Cardiac muscle cell (in vitro differentiated cells and primary cell): ENCODE results near the gene FOXB1. TPM values are rescaled to one million over a fixed set of nuclear protein-coding genes. Genes with fewer than 3 reads are reported as not detected.

Experiments
- DNase-seq, 2 donors: peaks; one replicate each; pipeline versions ENCODE4 v3.0.0 to v3.0.0-alpha.2; 2010 to 2017; ENCODE audit warnings: low read depth in 1 of 2, low spot score in 1 of 2
- H3K27ac ChIP-seq: fragments of 200-600 bp; sonication (generic); 2 replicates; pipeline ENCODE4 v1.5.1; 2016
- H3K27me3 ChIP-seq: fragments of 200-600 bp; sonication (generic); 2 replicates; pipeline ENCODE4 v1.6.0; 2016; ENCODE audit warnings: control low read depth
- H3K36me3 ChIP-seq: fragments of 200-600 bp; sonication (generic); 2 replicates; pipeline ENCODE4 v1.5.1; 2016; ENCODE audit warnings: control low read depth
- H3K4me1 ChIP-seq: fragments of 200-600 bp; sonication (generic); 2 replicates; pipeline ENCODE4 v1.8.1; 2017; ENCODE audit warnings: low read depth, mild to moderate bottlenecking, mixed run types
- H3K4me3 ChIP-seq: fragments of 200-600 bp; sonication (generic); 2 replicates; pipeline ENCODE4 v1.5.1; 2016; ENCODE audit warnings: mild to moderate bottlenecking
- H3K9me3 ChIP-seq: fragments of 200-600 bp; sonication (generic); 2 replicates; pipeline ENCODE4 v1.5.1; 2017; ENCODE audit warnings: low read depth, mild to moderate bottlenecking, control low read depth
- polyA plus RNA-seq: library from polyadenylated mRNA; unstranded; fragments of >200 nt; fragmentation: Nextera tagmentation; extraction: Ambion mirVana; gene quantifications from 2 replicates; pipeline ENCODE4 v1.2.1, GENCODE V29; 2016
- total RNA-seq: library from RNA; depleted of rRNA; stranded (reverse); fragments of >200 nt; gene quantifications from 2 replicates; pipeline ENCODE4 v1.2.3, GENCODE V29; 2016
- TF ChIP-seq, protein P1 (sequence below): IDR thresholded peaks from 2 replicates; pipeline ENCODE4 v1.5.1; 2012; ENCODE audit warnings: low read depth, mild to moderate bottlenecking, low read length

Gene FOXB1
- total and polyA plus RNA-seq, 2 experiments from 2014 or later = not detected

DNA sequence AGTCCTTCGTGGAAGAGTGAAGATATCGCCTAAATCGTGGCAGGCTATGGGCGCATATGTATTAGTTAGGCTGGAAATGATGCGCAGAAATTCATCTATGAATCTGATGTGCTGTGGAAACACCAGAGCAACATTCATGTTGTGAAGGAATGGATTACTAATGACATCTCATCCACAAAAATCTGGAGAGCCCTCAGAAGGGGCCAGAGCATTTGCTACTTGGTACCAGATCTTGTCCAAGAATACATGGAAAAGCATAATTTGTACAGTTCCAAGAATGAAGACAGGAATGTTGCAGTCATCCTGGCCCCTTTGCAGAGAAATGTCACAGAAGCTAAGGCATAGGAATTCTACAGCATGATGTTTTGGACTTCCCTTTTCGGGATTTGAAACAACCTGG lies 38.4 kb upstream of the FOXB1 start:
- no peak for DNase-seq
- Histone ChIP-seq H3K27me3 (no peaks in the 10 kb centered on the region), H3K36me3 (no peaks in the 10 kb centered on the region), H3K4me3 (no peak overlapping the region), H3K9me3 (no peaks in the 10 kb centered on the region), H3K27ac (no peak overlapping the region), H3K4me1 (no peaks in the 10 kb centered on the region)
- TF ChIP-seq, protein P1, sequence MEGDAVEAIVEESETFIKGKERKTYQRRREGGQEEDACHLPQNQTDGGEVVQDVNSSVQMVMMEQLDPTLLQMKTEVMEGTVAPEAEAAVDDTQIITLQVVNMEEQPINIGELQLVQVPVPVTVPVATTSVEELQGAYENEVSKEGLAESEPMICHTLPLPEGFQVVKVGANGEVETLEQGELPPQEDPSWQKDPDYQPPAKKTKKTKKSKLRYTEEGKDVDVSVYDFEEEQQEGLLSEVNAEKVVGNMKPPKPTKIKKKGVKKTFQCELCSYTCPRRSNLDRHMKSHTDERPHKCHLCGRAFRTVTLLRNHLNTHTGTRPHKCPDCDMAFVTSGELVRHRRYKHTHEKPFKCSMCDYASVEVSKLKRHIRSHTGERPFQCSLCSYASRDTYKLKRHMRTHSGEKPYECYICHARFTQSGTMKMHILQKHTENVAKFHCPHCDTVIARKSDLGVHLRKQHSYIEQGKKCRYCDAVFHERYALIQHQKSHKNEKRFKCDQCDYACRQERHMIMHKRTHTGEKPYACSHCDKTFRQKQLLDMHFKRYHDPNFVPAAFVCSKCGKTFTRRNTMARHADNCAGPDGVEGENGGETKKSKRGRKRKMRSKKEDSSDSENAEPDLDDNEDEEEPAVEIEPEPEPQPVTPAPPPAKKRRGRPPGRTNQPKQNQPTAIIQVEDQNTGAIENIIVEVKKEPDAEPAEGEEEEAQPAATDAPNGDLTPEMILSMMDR = no peak

DNA sequence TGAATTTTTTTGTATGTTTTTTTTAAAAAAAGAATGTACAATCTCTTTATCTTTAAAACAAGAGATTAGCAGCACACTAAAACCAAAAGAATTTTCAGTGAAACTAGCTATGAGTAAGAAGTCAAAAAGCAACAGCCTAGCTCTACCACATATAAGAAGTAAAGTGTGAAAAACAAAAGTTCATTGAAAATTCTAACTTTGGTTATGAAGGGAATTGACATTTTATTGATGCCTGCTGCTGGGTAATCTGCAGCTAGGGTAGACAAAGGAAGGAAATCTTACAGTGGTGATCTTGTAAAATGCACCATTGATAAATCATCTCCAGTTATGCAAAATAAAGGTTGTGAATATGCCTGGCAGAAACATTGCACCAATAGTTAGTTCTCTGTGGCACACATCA lies 37.8 kb upstream of the FOXB1 start:
- Histone ChIP-seq H3K36me3 (no peaks in the 10 kb centered on the region), H3K27ac (no peak overlapping the region), H3K9me3 (no peaks in the 10 kb centered on the region), H3K4me3 (no peak overlapping the region), H3K27me3 (no peaks in the 10 kb centered on the region), H3K4me1 (no peaks in the 10 kb centered on the region)
- TF ChIP-seq, protein P1 = no peak
- no peak for DNase-seq

DNA sequence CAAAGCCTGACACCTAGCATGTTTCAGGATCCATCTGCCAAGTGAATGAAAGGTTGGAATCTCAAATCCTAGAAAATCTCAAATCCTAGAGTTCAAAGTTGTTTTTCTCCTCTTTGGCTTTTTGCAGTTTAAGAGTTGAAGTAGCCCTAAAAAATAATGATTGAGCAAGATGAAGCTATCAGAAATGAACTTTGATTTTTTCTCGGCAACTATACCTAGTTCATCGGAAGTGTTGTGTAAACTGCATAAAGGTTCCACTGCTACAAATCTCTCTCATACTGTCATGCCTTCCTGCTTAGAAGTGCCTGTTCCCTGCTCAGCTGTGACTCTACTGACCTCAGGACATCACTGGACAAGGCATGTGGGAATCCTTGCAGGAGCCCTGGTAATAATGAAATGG lies 35.8 kb upstream of the FOXB1 start:
- no peaks in the 10 kb centered on the region for H3K9me3 ChIP-seq
- no peaks in the 10 kb centered on the region for H3K4me1 ChIP-seq
- no peaks in the 10 kb centered on the region for H3K36me3 ChIP-seq
- no peak overlapping the region for H3K4me3 ChIP-seq
- TF ChIP-seq, protein P1 = no peak
- no peak overlapping the region for H3K27ac ChIP-seq
- no peak for DNase-seq
- H3K27me3 ChIP-seq = no peaks in the 10 kb centered on the region

DNA sequence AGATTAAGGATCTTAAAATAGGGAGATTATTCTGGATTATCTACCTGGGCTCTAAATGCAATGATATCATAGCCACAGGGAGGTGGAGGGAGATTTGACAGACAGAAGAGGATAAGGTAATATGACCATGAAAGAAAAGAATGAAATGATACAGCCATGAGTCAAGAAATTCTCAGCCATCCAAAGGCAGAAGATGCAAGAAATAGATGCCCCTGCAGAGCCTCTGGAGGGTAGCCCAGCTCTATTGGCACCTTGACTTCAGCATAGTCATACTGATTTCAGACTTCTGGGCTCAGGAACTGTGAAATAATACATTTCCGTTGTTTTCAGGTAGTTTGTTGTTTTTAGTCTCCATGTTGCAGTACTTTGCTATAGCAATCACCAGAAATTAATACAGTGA lies 31.9 kb upstream of the FOXB1 start:
- no peaks in the 10 kb centered on the region for H3K4me1 ChIP-seq
- no peak overlapping the region for H3K27ac ChIP-seq
- H3K36me3 ChIP-seq = no peaks in the 10 kb centered on the region
- no peaks in the 10 kb centered on the region for H3K9me3 ChIP-seq
- H3K27me3 ChIP-seq = no peaks in the 10 kb centered on the region
- H3K4me3 ChIP-seq = no peak overlapping the region
- TF ChIP-seq, protein P1 = no peak
- no peak for DNase-seq

DNA sequence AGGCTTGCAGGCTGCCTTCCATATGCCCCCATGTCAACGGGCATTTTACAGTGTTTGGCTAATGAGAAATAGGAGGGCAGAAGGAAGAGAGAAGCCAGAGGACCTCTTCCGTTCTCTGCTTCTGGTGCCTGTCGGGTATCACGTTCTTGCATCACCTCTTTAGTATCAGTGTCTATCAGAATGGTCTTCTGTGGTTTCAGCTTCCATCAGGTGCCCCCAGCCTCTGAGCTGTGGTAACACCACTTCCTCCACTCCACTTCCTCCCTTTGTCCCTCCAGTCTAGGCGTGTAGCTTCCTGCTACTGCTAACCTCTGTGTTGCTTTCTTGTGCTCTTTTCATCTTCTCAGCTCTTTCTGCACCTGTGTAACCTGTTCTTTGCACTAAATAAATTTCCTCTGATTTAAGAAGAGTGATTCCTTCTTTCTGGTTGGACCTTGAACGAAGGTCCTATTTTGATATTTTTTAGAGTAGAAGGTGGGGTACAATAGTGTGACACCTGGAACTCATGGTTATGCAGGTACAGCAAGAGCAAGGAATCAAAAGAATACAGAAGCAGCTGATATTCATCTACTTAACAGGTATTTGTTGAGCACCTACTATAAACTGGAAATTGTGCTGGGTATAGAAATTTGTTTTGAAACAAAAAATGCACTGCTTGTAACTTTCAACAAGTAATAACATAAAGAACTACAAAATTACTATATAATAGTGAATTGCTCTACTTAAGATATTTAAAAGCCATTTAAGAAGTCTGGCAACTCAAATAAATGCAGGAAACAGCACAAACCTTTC lies 27.4 kb upstream of the FOXB1 start:
- DNase-seq = no peak
- H3K27ac ChIP-seq = no peak overlapping the region
- H3K36me3 ChIP-seq = no peaks in the 10 kb centered on the region
- H3K4me1 ChIP-seq = no peaks in the 10 kb centered on the region
- H3K9me3 ChIP-seq = no peaks in the 10 kb centered on the region
- no peaks in the 10 kb centered on the region for H3K27me3 ChIP-seq
- TF ChIP-seq, protein P1 = no peak
- no peak overlapping the region for H3K4me3 ChIP-seq
